GM12872 (cell line): Measurements from ENCODE around the gene PDE9A.

ENCODE experiments used
- TF ChIP-seq, protein P1 (sequence below): IDR thresholded peaks from 3 replicates; pipeline ENCODE4 v1.5.1; 2011; ENCODE audit warnings: low read depth, mild to moderate bottlenecking, low read length, moderate library complexity; ENCODE audit not compliant: insufficient read depth

The PDE9A gene

DNA sequence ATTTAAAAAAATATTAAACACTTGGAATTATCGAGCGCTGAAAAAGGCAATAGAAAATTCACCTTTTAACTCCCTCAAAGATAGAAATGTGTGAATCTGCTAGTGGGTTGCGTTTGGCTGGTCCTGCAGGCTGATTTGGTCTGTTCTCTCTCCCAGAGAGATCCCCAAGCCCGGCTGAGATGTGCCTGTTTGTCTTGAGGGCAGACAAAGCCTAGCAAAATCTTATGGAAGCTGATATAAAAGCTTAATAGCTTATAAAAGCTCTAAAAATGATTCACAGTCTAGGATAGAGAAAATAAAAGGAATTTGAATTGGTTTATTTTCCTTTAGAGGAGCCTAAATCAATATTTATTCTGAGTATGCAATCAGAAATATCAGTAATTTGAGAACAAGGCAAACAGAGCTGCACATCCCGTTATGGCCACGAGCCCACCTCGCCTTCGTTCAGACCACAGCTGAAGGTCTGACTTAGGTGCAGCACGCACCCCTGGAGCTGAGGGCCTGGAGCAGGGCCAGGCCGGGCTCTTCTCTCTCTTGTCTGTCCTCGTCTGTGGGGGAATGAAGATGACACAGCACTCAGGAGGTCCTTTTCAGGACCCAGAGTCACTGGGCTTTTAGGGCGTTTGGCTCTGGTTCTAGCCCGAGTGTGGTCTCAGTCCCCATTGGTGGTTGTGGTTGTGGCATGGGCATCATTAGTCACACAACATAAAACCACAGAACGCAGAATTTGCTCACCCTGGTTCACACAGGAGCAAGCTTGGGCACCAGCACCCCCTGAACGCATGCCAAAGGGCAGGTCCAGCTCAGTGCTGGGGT is 18.6 kb downstream of the PDE9A start:
- TF ChIP-seq, protein P1, sequence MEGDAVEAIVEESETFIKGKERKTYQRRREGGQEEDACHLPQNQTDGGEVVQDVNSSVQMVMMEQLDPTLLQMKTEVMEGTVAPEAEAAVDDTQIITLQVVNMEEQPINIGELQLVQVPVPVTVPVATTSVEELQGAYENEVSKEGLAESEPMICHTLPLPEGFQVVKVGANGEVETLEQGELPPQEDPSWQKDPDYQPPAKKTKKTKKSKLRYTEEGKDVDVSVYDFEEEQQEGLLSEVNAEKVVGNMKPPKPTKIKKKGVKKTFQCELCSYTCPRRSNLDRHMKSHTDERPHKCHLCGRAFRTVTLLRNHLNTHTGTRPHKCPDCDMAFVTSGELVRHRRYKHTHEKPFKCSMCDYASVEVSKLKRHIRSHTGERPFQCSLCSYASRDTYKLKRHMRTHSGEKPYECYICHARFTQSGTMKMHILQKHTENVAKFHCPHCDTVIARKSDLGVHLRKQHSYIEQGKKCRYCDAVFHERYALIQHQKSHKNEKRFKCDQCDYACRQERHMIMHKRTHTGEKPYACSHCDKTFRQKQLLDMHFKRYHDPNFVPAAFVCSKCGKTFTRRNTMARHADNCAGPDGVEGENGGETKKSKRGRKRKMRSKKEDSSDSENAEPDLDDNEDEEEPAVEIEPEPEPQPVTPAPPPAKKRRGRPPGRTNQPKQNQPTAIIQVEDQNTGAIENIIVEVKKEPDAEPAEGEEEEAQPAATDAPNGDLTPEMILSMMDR = no peak

GRCh38 chr21:42672699-42673458 is 19.5 kb downstream of the PDE9A start:
- TF ChIP-seq, protein P1 = no peak

DNA sequence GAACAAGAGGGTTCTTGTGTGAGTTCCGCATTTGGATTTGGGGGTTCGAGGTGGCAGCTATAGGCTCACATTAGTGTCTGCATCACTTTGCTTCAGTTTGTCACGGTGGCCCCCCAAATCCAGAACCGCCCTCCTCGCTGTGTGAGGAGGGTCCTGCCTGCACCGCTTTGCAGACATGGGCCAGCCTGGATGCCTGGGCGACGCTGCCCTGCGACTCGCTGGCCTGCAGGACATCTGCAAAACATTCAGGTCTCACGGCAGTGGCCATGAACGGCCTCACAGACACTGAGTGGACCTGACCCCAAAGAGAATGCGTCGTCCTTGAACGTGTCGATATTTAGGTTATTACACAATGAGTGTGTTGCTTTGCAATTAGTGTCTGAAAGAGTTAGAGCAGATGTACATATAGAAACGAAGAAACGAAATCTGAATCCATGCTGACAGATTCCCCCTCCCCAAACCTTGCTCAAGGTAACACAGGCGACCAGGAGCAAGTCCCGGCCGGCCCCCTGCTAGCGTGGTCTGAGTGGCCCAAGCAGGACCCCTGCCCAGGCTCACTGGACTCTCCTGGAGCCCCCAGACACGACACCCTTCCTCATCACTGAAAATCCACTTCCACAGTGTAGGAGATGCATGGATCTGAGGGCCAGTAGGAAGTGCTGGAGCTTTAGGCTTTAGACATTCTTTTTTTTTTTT is 20.4 kb downstream of the PDE9A start:
- TF ChIP-seq, protein P1 = no peak

DNA sequence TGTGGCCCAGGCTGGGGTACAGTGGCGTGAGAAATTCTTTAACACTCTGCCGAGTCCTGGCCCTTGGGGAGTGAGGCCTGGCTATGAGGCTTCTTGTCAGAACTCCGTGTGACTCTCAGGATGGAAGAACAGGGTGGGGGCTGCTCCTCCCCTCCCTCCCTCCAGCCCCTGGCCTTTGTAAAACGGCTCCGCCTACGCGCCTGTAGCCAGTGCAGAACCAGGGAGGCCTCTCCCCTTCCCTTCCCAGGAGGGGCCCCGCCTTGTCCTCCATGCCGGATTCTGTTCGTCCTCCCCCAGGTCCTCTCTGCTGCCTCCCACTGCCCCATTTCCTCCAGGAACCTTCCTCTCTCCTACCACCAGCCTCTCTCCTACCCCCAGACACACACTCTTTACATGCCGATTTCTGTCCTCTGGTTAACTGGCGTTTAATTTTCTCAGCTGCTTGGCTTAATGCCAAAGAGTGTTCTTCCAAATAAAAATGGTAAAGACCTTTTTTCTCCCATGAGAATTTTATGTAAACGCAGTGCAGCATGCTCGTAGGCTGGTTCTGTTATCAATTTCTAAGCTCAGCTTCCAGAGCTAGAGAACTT is 21.0 kb downstream of the PDE9A start:
- TF ChIP-seq, protein P1 = no peak

DNA sequence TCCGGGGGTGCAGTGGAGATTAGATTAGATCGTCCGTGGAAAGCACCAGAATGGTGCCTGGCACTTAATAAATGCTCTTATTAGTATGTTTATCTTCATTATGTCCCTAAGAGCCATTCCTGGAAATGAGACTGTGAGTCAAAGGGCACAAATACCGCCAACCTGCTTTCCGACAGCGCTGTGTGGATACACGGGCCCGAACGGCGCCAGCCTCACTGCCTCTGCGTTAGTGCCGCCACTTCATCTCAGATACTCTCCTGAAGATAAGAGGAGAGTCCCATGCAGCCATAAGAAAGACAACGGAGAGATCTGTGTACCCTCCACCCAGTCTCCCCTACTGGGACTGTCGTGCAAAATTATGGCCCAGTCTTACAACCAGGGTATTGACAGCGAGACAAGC is 22.0 kb downstream of the PDE9A start:
- TF ChIP-seq, protein P1 = no peak

- TF ChIP-seq, protein P1 = no peak
These were observed 23.4 kb downstream of the PDE9A start for GRCh38 chr21:42676808-42677207.
